GM12878 (cell line): ENCODE measurements around the gene UBE2I. TPM values are rescaled to one million over a fixed set of nuclear protein-coding genes. Genes with fewer than 3 reads are reported as not detected.

ENCODE experiments used
- ATAC-seq: fragments of 200-7000 bp; cut with Tn5 transposase; 3 replicates; pipeline ENCODE4 v1.9.1; 2020; ENCODE audit warnings: mild to moderate bottlenecking, moderate library complexity
- BruUV-seq: library from RNA; stranded (reverse); fragments of 400-500 nt; replicated peaks from 2 replicates; lab custom pipeline; 2021; lab: Mats Ljungman, UMichigan
- CTCF ChIA-PET: fragments of 300-600 bp; sonication (Branson Sonifier 250); formaldehyde crosslinking; extraction: SDS; loops from one replicate; lab custom pipeline; 2021; ENCODE audit warnings: inconsistent platforms; lab: Yijun Ruan, JAX
- POLR2A ChIA-PET: fragments of 350-600 bp; formaldehyde crosslinking; extraction: SDS; loops from one replicate; lab custom pipeline; 2021; ENCODE audit warnings: inconsistent platforms; lab: Charles Lee
- RAD21 ChIA-PET: fragments of 300-600 bp; sonication (Branson Sonifier 250); formaldehyde crosslinking; loops from one replicate; lab custom pipeline; 2023; ENCODE audit warnings: antibody characterized with exemption; ENCODE audit not compliant: unreplicated experiment; lab: Charles Lee
- SMC1A ChIA-PET: fragments of 300-600 bp; sonication (Branson Sonifier 250); formaldehyde crosslinking; loops from one replicate; lab custom pipeline; 2023; ENCODE audit not compliant: unreplicated experiment, uncharacterized antibody; lab: Charles Lee
- DNase-seq: peaks from one replicate; pipeline ENCODE4 v3.0.0-alpha.2; 2011; ENCODE audit warnings: low read depth, low spot score
- FAIRE-seq: peaks from 3 replicates; lab custom pipeline; 2011; peaks lifted over from hg19 to GRCh38; lab: Jason Lieb, UNC
- H2AFZ ChIP-seq: 2 replicates; pipeline ENCODE4 v1.6.0; 2011; ENCODE audit warnings: low read depth, low read length, control low read depth; ENCODE audit not compliant: control insufficient read depth
- H3K27ac ChIP-seq: 2 replicates; pipeline ENCODE4 v1.5.1; 2011; ENCODE audit warnings: control low read depth; ENCODE audit not compliant: control insufficient read depth, insufficient read depth
- H3K27me3 ChIP-seq, 2 experiments: replicated peaks in 1 of 2; 2 replicates each; pipeline versions ENCODE4 v1.6.0 to v1.6.1; 2011; ENCODE audit warnings: low read length in 1 of 2; ENCODE audit not compliant: control insufficient read depth in 2 of 2, insufficient read depth in 2 of 2
- H3K36me3 ChIP-seq, 2 experiments: 2 replicates each; pipeline ENCODE4 v1.5.1; 2011; ENCODE audit warnings: low read length in 1 of 2; ENCODE audit not compliant: control insufficient read depth in 2 of 2, insufficient read depth in 2 of 2
- H3K4me1 ChIP-seq: 2 replicates; pipeline ENCODE4 v1.6.1; 2011; ENCODE audit warnings: mild to moderate bottlenecking, low read length, moderate library complexity, mixed read lengths; ENCODE audit not compliant: control insufficient read depth, insufficient read depth
- H3K4me2 ChIP-seq: 2 replicates; pipeline ENCODE4 v1.6.0; 2011; ENCODE audit warnings: control low read depth; ENCODE audit not compliant: control insufficient read depth, insufficient read depth
- H3K4me3 ChIP-seq: fragments of 200-600 bp; sonication (generic); 2 replicates; pipeline ENCODE4 v1.5.1; 2016
- H3K79me2 ChIP-seq: 2 replicates; pipeline ENCODE4 v1.6.0; 2011; ENCODE audit warnings: low read length; ENCODE audit not compliant: control insufficient read depth, insufficient read depth
- H3K9ac ChIP-seq: 2 replicates; pipeline ENCODE4 v1.8.0; 2011; ENCODE audit warnings: low read length, control low read depth, mixed read lengths; ENCODE audit not compliant: control insufficient read depth, insufficient read depth
- H3K9me3 ChIP-seq: replicated peaks from 3 replicates; pipeline ENCODE4 v1.5.1; 2011; ENCODE audit warnings: mild to moderate bottlenecking, low read length; ENCODE audit not compliant: control insufficient read depth, insufficient read depth
- H4K20me1 ChIP-seq: 2 replicates; pipeline ENCODE4 v1.6.0; 2011; ENCODE audit not compliant: control insufficient read depth, insufficient read depth
- ASH2L ChIP-seq: fragments of 300-600, 200-600 bp; sonication (generic); IDR thresholded peaks from 2 replicates; pipeline ENCODE4 v1.6.1; 2017; ENCODE audit warnings: low read depth, mild to moderate bottlenecking, borderline replicate concordance
- ATF2 ChIP-seq: IDR thresholded peaks from 2 replicates; pipeline ENCODE4 v1.6.1; 2012; ENCODE audit warnings: low read length, inconsistent platforms
- ATF3 ChIP-seq: IDR thresholded peaks from 2 replicates; pipeline ENCODE4 v1.6.1; 2011; ENCODE audit warnings: low read depth, mild to moderate bottlenecking, low read length, moderate library complexity, borderline replicate concordance; ENCODE audit errors: extremely low read depth
- BACH1 ChIP-seq: fragments of 450-650 bp; IDR thresholded peaks from 2 replicates; pipeline ENCODE4 v1.6.1; 2017; ENCODE audit warnings: mild to moderate bottlenecking, borderline replicate concordance
- BRCA1 ChIP-seq: IDR thresholded peaks from 2 replicates; pipeline ENCODE4 v1.6.1; 2011; ENCODE audit warnings: low read depth, low read length, improper control_type of control experiment
- CBFB ChIP-seq: IDR thresholded peaks from 2 replicates; pipeline ENCODE4 v1.6.1; 2016; ENCODE audit warnings: antibody characterized with exemption, low read depth
- IKZF1 ChIP-seq: fragments of 450-650 bp; conservative IDR thresholded peaks from 2 replicates; pipeline ENCODE4 v1.6.1; 2017; ENCODE audit warnings: antibody characterized with exemption, mild to moderate bottlenecking
- JUND ChIP-seq: IDR thresholded peaks from 2 replicates; pipeline ENCODE4 v1.6.1; 2012; ENCODE audit warnings: low read depth, mild to moderate bottlenecking, low read length, improper control_type of control experiment, moderate library complexity
- KAT2A ChIP-seq: conservative IDR thresholded peaks from 2 replicates; pipeline ENCODE4 v1.6.1; 2011; ENCODE audit warnings: low read depth, low read length; ENCODE audit not compliant: control insufficient read depth
- KLF5 ChIP-seq: fragments of 450-650 bp; IDR thresholded peaks from 2 replicates; pipeline ENCODE4 v1.6.1; 2014; ENCODE audit warnings: mild to moderate bottlenecking; ENCODE audit not compliant: partially characterized antibody
- NFYB ChIP-seq: IDR thresholded peaks from 2 replicates; pipeline ENCODE4 v1.6.1; 2011; ENCODE audit warnings: low read depth, mild to moderate bottlenecking, low read length, improper control_type of control experiment, moderate library complexity; ENCODE audit not compliant: insufficient read depth
- NR2C1 ChIP-seq: fragments of 450-650 bp; IDR thresholded peaks from 2 replicates; pipeline ENCODE4 v1.6.1; 2017; ENCODE audit warnings: antibody characterized with exemption, mild to moderate bottlenecking, moderate library complexity
- RAD21 ChIP-seq: IDR thresholded peaks from 2 replicates; pipeline ENCODE4 v1.6.1; 2011; ENCODE audit warnings: mild to moderate bottlenecking, low read depth, low read length, moderate library complexity; ENCODE audit not compliant: insufficient read depth
- SREBF1 ChIP-seq: IDR thresholded peaks from 2 replicates; pipeline ENCODE4 v1.6.1; 2012; ENCODE audit warnings: mild to moderate bottlenecking, low read length
- ZBTB4 ChIP-seq: fragments of 450-650 bp; formaldehyde crosslinking; IDR thresholded peaks from 2 replicates; pipeline ENCODE4 v1.4.0; 2022; ENCODE audit warnings: mild to moderate bottlenecking, moderate library complexity
- ZNF207 ChIP-seq: fragments of 450-650 bp; IDR thresholded peaks from 2 replicates; pipeline ENCODE4 v1.6.1; 2014; ENCODE audit warnings: antibody characterized with exemption, mild to moderate bottlenecking, borderline replicate concordance
- WGBS: methylation state at CpG from one replicate; pipeline ENCODE4 v1.1.6; 2016; ENCODE audit warnings: low lambda C conversion rate; ENCODE audit not compliant: insufficient replicate concordance, insufficient coverage; ENCODE audit errors: missing lambda C conversion rate; 5-methylcytosine and 5-hydroxymethylcytosine counted together
- in situ Hi-C: fragments of 300-500 bp; cut with MboI; formaldehyde crosslinking; loops from 9 replicates; pipeline ENCODE4 v1.14.3; 2018; ENCODE audit warnings: mixed read lengths
- intact Hi-C: fragments of 100-400 bp; cut with micrococcal nuclease; formaldehyde crosslinking; loops from one replicate; pipeline ENCODE4 v1.14.2; 2022; ENCODE audit not compliant: unreplicated experiment
- polyA plus RNA-seq, 11 experiments: library from polyadenylated mRNA; depleted of rRNA in 4 of 11; unstranded in 6 of 11; stranded (reverse) in 5 of 11; fragments of >200 nt; fragmentation: Nextera tagmentation in 4 of 11; fragmentation: Illumina TruSeq in 1 of 11; extraction: Ambion mirVana in 4 of 11; extraction: Trizol in 1 of 11; gene quantifications; 1 replicate in 1 of 11; 2 replicates in 10 of 11; pipeline versions ENCODE4 v1.2.1 to v1.2.3, GENCODE V29; 2011 to 2016; ENCODE audit warnings: inconsistent platforms in 2 of 11, missing spikeins in 2 of 11, low read depth in 1 of 11
- total RNA-seq, 4 experiments: library from RNA; depleted of rRNA in 3 of 4; stranded (reverse); fragments of >200 nt in 3 of 4; fragmentation: Illumina TruSeq in 1 of 4; extraction: Trizol in 1 of 4; gene quantifications; 2 replicates each; pipeline versions ENCODE4 v1.2.1 to v1.2.3, GENCODE V29; 2013 to 2021

UBE2I gene
- total and polyA plus RNA-seq, 10 of the 15 experiments (the other 5 are each of a cell fraction or from before 2014, with no cell fraction given) = 47.5 to 243 (median 194) TPM

- TF ChIP-seq ATF3 (no peak), ASH2L (no peak), KAT2A (no peak), ZBTB4 (CRISPR knock-in tag) (no peak), SREBF1 (no peak), JUND (no peak), CBFB (no peak), KLF5 (no peak), IKZF1 (no peak)
Observed at GRCh38 chr16:1347962-1348361, 38.5 kb downstream of the UBE2I start (continued).

GRCh38 chr16:1348441-1348840, 39.0 kb downstream of the UBE2I start:
- intact Hi-C loops = no loop called here
- in situ Hi-C loops = no loop called here
- H4K20me1 ChIP-seq = no peaks in the 10 kb centered on the region
- ChIA-PET POLR2A (no interaction called here), CTCF (no interaction called here), RAD21 (no interaction called here), SMC1A (no interaction called here)
- TF ChIP-seq BRCA1 (no peak), ZNF207 (no peak), NFYB (no peak), NR2C1 (no peak), BACH1 (no peak), ATF2 (no peak), RAD21 (no peak)
- no peak overlapping the region for H3K27ac ChIP-seq
- WGBS = 79% methylated on average over 15 of the region's 15 CpGs
- H3K4me2 ChIP-seq = no peak overlapping the region
- H2AFZ ChIP-seq = no peak overlapping the region
- DNase-seq (no peak), ATAC-seq (no peak), FAIRE-seq (no peak)
- H3K9ac ChIP-seq = no peak overlapping the region
- BruUV-seq = no TSS peak
- H3K9me3 ChIP-seq = no peaks in the 10 kb centered on the region
- H3K36me3 ChIP-seq = peaks cover 0 to 6% of the 10 kb centered on the region in 2 experiments; a peak in 3 of 4 replicates
- H3K4me1 ChIP-seq = peaks cover 8% of the 10 kb centered on the region
- H3K27me3 ChIP-seq = no peaks in the 10 kb centered on the region
- peaks cover 26% of the 10 kb centered on the region for H3K79me2 ChIP-seq
- no peak overlapping the region for H3K4me3 ChIP-seq
